H1 (cell line): Measurements from ENCODE around the gene SAAL1. TPM values are rescaled to one million over a fixed set of nuclear protein-coding genes. Genes with fewer than 3 reads are reported as not detected.

Source experiments
- CTCF ChIA-PET: fragments of 300-600 bp; sonication (Branson Sonifier 250); formaldehyde crosslinking; loops from one replicate; lab custom pipeline; 2021; ENCODE audit not compliant: partially characterized antibody; lab: Charles Lee
- POLR2A ChIA-PET: fragments of 300-600 bp; sonication (Branson Sonifier 250); formaldehyde crosslinking; loops from one replicate; lab custom pipeline; 2021; ENCODE audit warnings: inconsistent platforms; ENCODE audit not compliant: partially characterized antibody; lab: Charles Lee
- DNase-seq, 2 experiments: peaks; one replicate each; pipeline versions ENCODE4 v3.0.0 to v3.0.0-alpha.2; 2010 to 2022; ENCODE audit warnings: low spot score in 2 of 2, low read depth in 1 of 2, mixed read lengths in 1 of 2
- FAIRE-seq: peaks from 2 replicates; lab custom pipeline; 2011; peaks lifted over from hg19 to GRCh38; lab: Jason Lieb, UNC
- H2AFZ ChIP-seq: 2 replicates; pipeline ENCODE4 v1.8.1; 2012; ENCODE audit warnings: low read length, inconsistent platforms
- H2AK5ac ChIP-seq: 2 replicates; pipeline ENCODE4 v1.6.1; 2013; ENCODE audit warnings: low read depth, low read length
- H2BK120ac ChIP-seq: replicated peaks from 2 replicates; pipeline ENCODE3; 2013; ENCODE audit warnings: low read depth, low read length, inconsistent platforms
- H2BK12ac ChIP-seq: 2 replicates; pipeline ENCODE4 v1.6.1; 2013; ENCODE audit warnings: low read depth, low read length
- H2BK15ac ChIP-seq: 2 replicates; pipeline ENCODE4 v1.6.1; 2013; ENCODE audit warnings: low read length
- H2BK20ac ChIP-seq: 2 replicates; pipeline ENCODE4 v1.6.1; 2013; ENCODE audit warnings: low read length
- H2BK5ac ChIP-seq: 2 replicates; pipeline ENCODE4 v1.6.1; 2013; ENCODE audit warnings: low read depth, low read length
- H3K14ac ChIP-seq: 2 replicates; pipeline ENCODE4 v1.6.1; 2013; ENCODE audit warnings: inconsistent platforms; ENCODE audit not compliant: insufficient read length
- H3K18ac ChIP-seq: 2 replicates; pipeline ENCODE4 v1.6.1; 2013; ENCODE audit warnings: low read length; ENCODE audit errors: extremely low read depth
- H3K23ac ChIP-seq: 2 replicates; pipeline ENCODE4 v1.6.1; 2013; ENCODE audit warnings: inconsistent platforms; ENCODE audit not compliant: insufficient read length
- H3K23me2 ChIP-seq: 2 replicates; pipeline ENCODE4 v1.6.1; 2013; ENCODE audit warnings: low read depth, low read length
- H3K27ac ChIP-seq: 2 replicates; pipeline ENCODE4 v1.6.1; 2011; ENCODE audit warnings: low read depth, low read length, inconsistent platforms
- H3K27me3 ChIP-seq, 4 experiments: replicated peaks in 1 of 4; 1 replicate in 1 of 4; 2 replicates in 3 of 4; pipeline versions ENCODE4 v1.6.1 to v1.8.1; 2011 to 2013; ENCODE audit warnings: low read length in 3 of 4, mild to moderate bottlenecking in 3 of 4, inconsistent platforms in 2 of 4, mixed read lengths in 2 of 4, moderate library complexity in 1 of 4; ENCODE audit not compliant: control insufficient read depth in 3 of 4, insufficient read depth in 3 of 4; ENCODE audit errors: extremely low read depth in 1 of 4
- H3K36me3 ChIP-seq, 4 experiments: 2 replicates each; pipeline versions ENCODE4 v1.6.1 to v1.8.1; 2011 to 2013; ENCODE audit warnings: mild to moderate bottlenecking in 4 of 4, low read length in 3 of 4, moderate library complexity in 2 of 4, control low read depth in 1 of 4, inconsistent platforms in 1 of 4; ENCODE audit not compliant: insufficient read depth in 4 of 4, control insufficient read depth in 2 of 4
- H3K4ac ChIP-seq: replicated peaks from 2 replicates; pipeline ENCODE3; 2013; ENCODE audit warnings: low read length, low read depth, mixed read lengths, inconsistent platforms; ENCODE audit not compliant: insufficient read length
- H3K4me1 ChIP-seq, 4 experiments: replicated peaks in 1 of 4; 1 replicate in 1 of 4; 2 replicates in 3 of 4; pipeline versions ENCODE4 v1.6.1 to v1.8.1; 2011 to 2013; ENCODE audit warnings: low read length in 3 of 4, inconsistent platforms in 2 of 4, mixed read lengths in 1 of 4; ENCODE audit not compliant: insufficient read depth in 4 of 4, control insufficient read depth in 3 of 4
- H3K4me2 ChIP-seq, 2 experiments: 2 replicates each; pipeline versions ENCODE4 v1.6.1 to v1.8.1; 2011 to 2013; ENCODE audit warnings: low read depth in 2 of 2, low read length in 2 of 2, control low read depth in 1 of 2, inconsistent platforms in 1 of 2, mild to moderate bottlenecking in 1 of 2; ENCODE audit not compliant: insufficient read depth in 1 of 2
- H3K4me3 ChIP-seq, 4 experiments: fragments of 200-600, 300-600 bp in 1 of 4; sonication (generic), shearing (Covaris generic), sonication (Bioruptor Twin) in 1 of 4; 2 replicates each; pipeline versions ENCODE4 v1.5.1 to v1.8.1; 2011 to 2016; ENCODE audit warnings: low read length in 4 of 4, low read depth in 3 of 4, control low read depth in 2 of 4, inconsistent platforms in 2 of 4, mild to moderate bottlenecking in 2 of 4, mixed read lengths in 1 of 4, moderate library complexity in 1 of 4; ENCODE audit not compliant: insufficient read depth in 2 of 4; ENCODE audit errors: extremely low read depth in 1 of 4
- H3K56ac ChIP-seq: replicated peaks from 2 replicates; pipeline ENCODE3; 2013; ENCODE audit warnings: low read depth, mild to moderate bottlenecking, mixed read lengths, low read length, inconsistent platforms; ENCODE audit not compliant: insufficient read length
- H3K79me1 ChIP-seq: 2 replicates; pipeline ENCODE4 v1.6.1; 2013; ENCODE audit warnings: low read depth, low read length, control low read depth
- H3K79me2 ChIP-seq, 2 experiments: 2 replicates each; pipeline versions ENCODE4 v1.6.1 to v1.8.1; 2012 to 2013; ENCODE audit warnings: low read length in 2 of 2, mild to moderate bottlenecking in 2 of 2, inconsistent platforms in 1 of 2; ENCODE audit not compliant: insufficient read depth in 2 of 2, control insufficient read depth in 1 of 2
- H3K9ac ChIP-seq, 4 experiments: replicated peaks in 1 of 4; 1 replicate in 1 of 4; 2 replicates in 3 of 4; pipeline versions ENCODE4 v1.6.1 to v1.8.1; 2011 to 2013; ENCODE audit warnings: low read depth in 3 of 4, low read length in 3 of 4, control low read depth in 2 of 4, mild to moderate bottlenecking in 2 of 4, moderate library complexity in 2 of 4, inconsistent platforms in 1 of 4; ENCODE audit errors: extremely low read depth in 1 of 4
- H3K9me3 ChIP-seq, 2 experiments: 2 replicates each; pipeline versions ENCODE4 v1.6.1 to v1.8.1; 2012 to 2013; ENCODE audit warnings: mild to moderate bottlenecking in 2 of 2, moderate library complexity in 2 of 2, control low read depth in 1 of 2, inconsistent platforms in 1 of 2, low read depth in 1 of 2, low read length in 1 of 2, mixed read lengths in 1 of 2; ENCODE audit not compliant: insufficient read depth in 2 of 2
- H4K20me1 ChIP-seq, 2 experiments: replicated peaks in 1 of 2; 2 replicates each; pipeline versions ENCODE3 to v1.8.1; 2011 to 2013; ENCODE audit warnings: inconsistent platforms in 2 of 2, low read length in 2 of 2, mild to moderate bottlenecking in 1 of 2; ENCODE audit not compliant: insufficient read depth in 2 of 2, control insufficient read depth in 1 of 2
- H4K5ac ChIP-seq: 2 replicates; pipeline ENCODE4 v1.6.1; 2013; ENCODE audit warnings: low read length, low read depth, mixed read lengths, inconsistent platforms; ENCODE audit not compliant: insufficient read length
- H4K8ac ChIP-seq: 2 replicates; pipeline ENCODE4 v1.8.0; 2013; ENCODE audit warnings: mild to moderate bottlenecking, moderate library complexity, low read length, inconsistent platforms; ENCODE audit not compliant: insufficient read depth; ENCODE audit errors: extremely low read depth
- H4K91ac ChIP-seq: replicated peaks from 2 replicates; pipeline ENCODE3; 2013; ENCODE audit warnings: low read length, mixed read lengths, inconsistent platforms; ENCODE audit not compliant: insufficient read length
- BCL11A ChIP-seq, 2 experiments: IDR thresholded peaks; one replicate each; pipeline ENCODE4 v1.6.1; 2011; ENCODE audit warnings: low read depth in 2 of 2, low read length in 2 of 2, mild to moderate bottlenecking in 2 of 2
- CBX5 ChIP-seq: fragments of 300-800, 300-1000 bp; sonication (generic); IDR thresholded peaks from 2 replicates; pipeline ENCODE4 v1.7.1; 2016; ENCODE audit warnings: antibody characterized with exemption, low read length, low read depth
- GABPA ChIP-seq: IDR thresholded peaks from 2 replicates; pipeline ENCODE4 v1.6.1; 2011; ENCODE audit warnings: mild to moderate bottlenecking, low read length, moderate library complexity, borderline replicate concordance; ENCODE audit not compliant: insufficient read depth
- GTF2F1 ChIP-seq: IDR thresholded peaks from 2 replicates; pipeline ENCODE4 v1.6.1; 2012; ENCODE audit warnings: low read depth, low read length, improper control_type of control experiment, borderline replicate concordance
- HDAC6 ChIP-seq: IDR thresholded peaks from one replicate; pipeline ENCODE4 v1.7.1; 2012; ENCODE audit warnings: low read depth, mild to moderate bottlenecking, inconsistent platforms, low read length, moderate library complexity
- KDM5A ChIP-seq: fragments of 200-600 bp; IDR thresholded peaks from 2 replicates; pipeline ENCODE4 v1.7.1; 2012; ENCODE audit warnings: mild to moderate bottlenecking, low read length, inconsistent platforms, mixed read lengths
- NRF1 ChIP-seq: IDR thresholded peaks from 2 replicates; pipeline ENCODE4 v1.6.1; 2011; ENCODE audit warnings: mild to moderate bottlenecking, low read depth, low read length, improper control_type of control experiment
- PHF8 ChIP-seq: fragments of 200-600 bp; sonication (generic); conservative IDR thresholded peaks from 2 replicates; pipeline ENCODE4 v1.7.1; 2012; ENCODE audit warnings: low read depth, mild to moderate bottlenecking, inconsistent platforms, low read length, moderate library complexity
- POLR2A ChIP-seq, 2 experiments: IDR thresholded peaks; 1 replicate in 1 of 2; 2 replicates in 1 of 2; pipeline ENCODE4 v1.6.1; 2011; ENCODE audit warnings: low read depth in 2 of 2, low read length in 2 of 2, mild to moderate bottlenecking in 2 of 2; ENCODE audit errors: control extremely low read depth in 1 of 2
- POU5F1 ChIP-seq: IDR thresholded peaks from 2 replicates; pipeline ENCODE4 v1.6.1; 2011; ENCODE audit warnings: low read depth, mild to moderate bottlenecking, low read length, moderate library complexity
- RAD21 ChIP-seq, 2 experiments: IDR thresholded peaks in 1 of 2; conservative IDR thresholded peaks in 1 of 2; 2 replicates each; pipeline ENCODE4 v1.6.1; 2011; ENCODE audit warnings: low read depth in 2 of 2, low read length in 2 of 2, improper control_type of control experiment in 1 of 2, inconsistent platforms in 1 of 2, mild to moderate bottlenecking in 1 of 2, moderate library complexity in 1 of 2
- SIRT6 ChIP-seq: IDR thresholded peaks from one replicate; pipeline ENCODE4 v1.7.1; 2012; ENCODE audit warnings: low read length, inconsistent platforms
- TAF1 ChIP-seq: IDR thresholded peaks from 2 replicates; pipeline ENCODE4 v1.6.1; 2011; ENCODE audit warnings: mild to moderate bottlenecking, low read depth, low read length
- WGBS, 2 experiments: shearing (Covaris generic) in 1 of 2; methylation state at CpG; one replicate each; pipeline versions ENCODE4 v1.1.6 to v1.1.7; 2013 to 2015; ENCODE audit warnings: low lambda C conversion rate in 2 of 2, mixed read lengths in 2 of 2, inconsistent platforms in 1 of 2, low coverage in 1 of 2, missing lambda C conversion rate in 1 of 2; ENCODE audit not compliant: insufficient replicate concordance in 2 of 2, insufficient coverage in 1 of 2, insufficient read length in 1 of 2; ENCODE audit errors: extremely low coverage in 1 of 2, missing lambda C conversion rate in 1 of 2; 5-methylcytosine and 5-hydroxymethylcytosine counted together
- polyA plus RNA-seq, 7 experiments: library from polyadenylated mRNA; depleted of rRNA in 3 of 7; stranded (reverse) in 5 of 7; unstranded in 2 of 7; fragments of >200 nt in 5 of 7; fragments of 200-250 nt in 2 of 7; gene quantifications; 1 replicate in 5 of 7; 2 replicates in 1 of 7; 4 replicates in 1 of 7; pipeline versions ENCODE4 v1.2.1 to v1.2.3, GENCODE V29; 2011 to 2013; ENCODE audit warnings: missing spikeins in 2 of 7, mixed read lengths in 2 of 7
- total RNA-seq: library from RNA; stranded (reverse); fragmentation: NEBNext Ultra II Directional; extraction: Animal tissue kit (Norgen Biotek cat#: 25700); gene quantifications from 2 replicates; pipeline ENCODE4 v1.2.1, GENCODE V29; 2021
- TF ChIP-seq, protein P1 (sequence below): IDR thresholded peaks from 2 replicates; pipeline ENCODE4 v1.6.1; 2012; ENCODE audit warnings: inconsistent platforms

Gene SAAL1
- total and polyA plus RNA-seq, 2 of the 8 experiments (the other 6 are each of a cell fraction or from before 2014, with no cell fraction given): 26.4 to 46.6 TPM

DNA sequence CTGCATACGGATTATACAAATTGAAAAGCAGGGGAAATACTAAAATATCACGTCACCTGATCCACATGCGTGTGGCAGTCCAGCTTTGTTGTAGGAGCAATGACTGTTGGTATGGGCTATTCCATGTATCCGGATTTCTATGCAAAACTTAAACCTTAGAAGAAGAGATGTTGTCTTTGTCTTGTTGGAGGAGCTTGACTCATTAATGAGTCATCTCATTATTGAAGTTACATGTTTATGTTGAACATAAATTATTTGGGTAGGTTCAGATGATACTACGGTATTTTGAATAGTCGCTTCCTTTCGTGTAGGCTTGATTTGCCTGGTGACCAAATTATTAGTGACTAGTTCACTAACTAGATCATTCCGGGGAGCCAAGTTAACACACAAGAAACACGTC, 806 bp upstream of the SAAL1 start:
- Histone ChIP-seq H2AK5ac (no peak overlapping the region), H3K23ac (no peak overlapping the region), H4K91ac (no peak overlapping the region), H3K79me1 (peaks cover 2% of the 10 kb centered on the region; the same call in 1 of the 2 replicates), H3K56ac (no peak overlapping the region), H2AFZ (no peak overlapping the region), H2BK5ac (no peak overlapping the region), H3K4me1 (0 out of 7 replicates have a peak, but pooled peaks cover 0 to 2% (median 0%) of the 10 kb centered on the region in 4 experiments), H2BK120ac (no peak overlapping the region), H4K5ac (no peak overlapping the region), H3K14ac (no peak overlapping the region), H3K18ac (no peak overlapping the region), H3K27me3 (peaks cover 0 to 3% (median 0%) of the 10 kb centered on the region in 4 experiments; a peak in 1 of 7 replicates), H3K9me3 (no peaks in the 10 kb centered on the region), H3K27ac (no peak overlapping the region), H3K4me2 (no peak overlapping the region), H3K36me3 (peaks cover 6 to 22% (median 14%) of the 10 kb centered on the region in 4 experiments), H2BK12ac (no peak overlapping the region), H2BK20ac (no peak overlapping the region), H3K4me3 (no peak overlapping the region), H3K4ac (no peak overlapping the region), H4K8ac (no peak overlapping the region), H3K23me2 (no peaks in the 10 kb centered on the region), H4K20me1 (peaks cover 3 to 4% of the 10 kb centered on the region in 2 experiments), H3K9ac (no peak overlapping the region), H2BK15ac (no peak overlapping the region), H3K79me2 (peaks cover 6 to 38% of the 10 kb centered on the region in 2 experiments)
- ChIA-PET POLR2A (interaction anchor here (0.6 to 1.2 kb wide), 3 partner anchors 9 to 525 kb away, joined by 3 read pairs; no protein-coding TSS in a partner anchor), CTCF (interaction anchor here (0.5 to 1.8 kb wide), 17 partner anchors 9 to 659 kb away, joined by 3 to 15 read pairs (median 3); partner anchors contain the start of gene LDHA)
- DNase-seq (no peak), FAIRE-seq (no peak)
- 91% methylated on average over 9 of the region's 9 CpGs; no CpG with 5 or more reads in 1 of the 2 experiments for WGBS, 2 experiments
- TF ChIP-seq RAD21 (IDR thresholded peaks at IDR 0.05 in 1 of 2, conservative IDR thresholded peaks at IDR 0.05 in 1 of 2; ENCODE audit: low read depth in 2 of 2, low read length in 2 of 2) (no peak), PHF8 (no peak), POLR2A (IDR thresholded peaks at IDR 0.05; ENCODE audit: control extremely low read depth in 1 of 2, low read depth in 2 of 2, low read length in 2 of 2) (no peak), TAF1 (no peak), BCL11A (IDR thresholded peaks at IDR 0.05; ENCODE audit: low read depth in 2 of 2, low read length in 2 of 2) (no peak), NRF1 (no peak), KDM5A (no peak), GTF2F1 (no peak), POU5F1 (no peak), SIRT6 (no peak), HDAC6 (no peak), GABPA (no peak), CBX5 (no peak)
- TF ChIP-seq, protein P1, sequence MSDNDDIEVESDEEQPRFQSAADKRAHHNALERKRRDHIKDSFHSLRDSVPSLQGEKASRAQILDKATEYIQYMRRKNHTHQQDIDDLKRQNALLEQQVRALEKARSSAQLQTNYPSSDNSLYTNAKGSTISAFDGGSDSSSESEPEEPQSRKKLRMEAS: no peak
